ENCODE measurements around the gene ABHD12.

ABHD12 gene

DNA sequence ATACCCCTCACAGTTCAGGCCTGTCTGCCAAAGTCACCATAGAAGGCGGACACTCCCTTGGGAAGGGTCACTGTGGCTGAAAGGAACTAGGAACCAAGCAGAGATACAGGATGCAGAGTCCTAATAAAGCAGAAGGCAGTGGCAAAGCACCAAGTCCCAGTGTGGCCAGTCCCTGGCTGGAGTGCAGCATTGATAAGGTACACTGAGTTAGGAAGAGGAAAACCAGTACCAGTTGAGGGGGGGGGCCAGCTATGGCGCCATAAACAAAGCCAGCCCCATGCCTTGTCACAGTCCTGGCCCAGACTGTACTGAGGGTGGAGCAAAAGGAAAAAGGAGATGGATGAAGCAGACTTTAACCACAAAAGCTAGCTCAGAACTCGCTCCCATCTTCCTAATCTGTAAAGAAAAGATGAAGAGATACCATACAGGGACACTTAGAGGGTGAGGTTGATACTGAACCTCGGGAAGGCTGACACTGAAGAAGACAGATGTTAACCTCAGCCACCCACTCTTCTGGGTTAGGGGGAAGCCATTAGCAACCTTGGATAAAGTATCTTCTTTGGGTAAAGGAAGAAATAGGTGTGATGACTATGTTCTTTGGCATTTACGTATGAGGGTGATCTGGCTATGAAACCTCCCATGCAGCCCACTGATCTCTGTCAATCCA, 7.8 kb downstream of the ABHD12 start:
- no peak for DNase-seq (ENCODE audit: low read depth, low spot score)

DNA sequence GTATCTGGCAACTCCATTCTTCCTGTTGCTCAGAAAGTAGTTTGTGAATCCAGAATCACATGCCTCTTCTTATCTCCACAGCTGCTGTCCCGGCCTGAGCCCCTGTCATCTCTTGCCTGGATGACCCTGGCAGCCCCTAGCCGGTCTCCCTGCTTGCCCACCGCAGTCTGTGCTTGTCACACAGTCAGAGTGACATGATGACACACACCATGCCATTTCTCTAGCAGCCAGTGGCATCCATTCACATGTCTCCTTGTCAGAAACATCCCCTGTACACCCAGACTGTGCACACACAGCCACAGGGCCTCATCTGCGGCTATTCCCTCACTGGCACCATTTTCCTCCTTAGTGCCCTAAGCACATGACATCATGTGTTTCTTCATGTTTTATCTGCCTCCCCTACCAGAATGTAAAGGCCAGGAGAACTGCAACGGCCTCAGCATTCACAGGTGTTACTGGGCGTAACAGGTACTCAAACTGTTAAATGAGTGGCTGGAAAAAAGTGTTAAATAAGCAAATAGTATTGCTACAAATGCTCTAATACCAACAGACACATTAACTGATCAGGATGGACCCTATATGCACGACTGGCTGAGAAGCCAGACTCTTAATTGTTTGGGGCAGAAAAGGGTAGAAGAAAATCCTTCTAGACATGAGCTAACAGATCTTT, 9.6 kb downstream of the ABHD12 start:
- DNase-seq (ENCODE audit: low read depth, low spot score), result no peak

DNA sequence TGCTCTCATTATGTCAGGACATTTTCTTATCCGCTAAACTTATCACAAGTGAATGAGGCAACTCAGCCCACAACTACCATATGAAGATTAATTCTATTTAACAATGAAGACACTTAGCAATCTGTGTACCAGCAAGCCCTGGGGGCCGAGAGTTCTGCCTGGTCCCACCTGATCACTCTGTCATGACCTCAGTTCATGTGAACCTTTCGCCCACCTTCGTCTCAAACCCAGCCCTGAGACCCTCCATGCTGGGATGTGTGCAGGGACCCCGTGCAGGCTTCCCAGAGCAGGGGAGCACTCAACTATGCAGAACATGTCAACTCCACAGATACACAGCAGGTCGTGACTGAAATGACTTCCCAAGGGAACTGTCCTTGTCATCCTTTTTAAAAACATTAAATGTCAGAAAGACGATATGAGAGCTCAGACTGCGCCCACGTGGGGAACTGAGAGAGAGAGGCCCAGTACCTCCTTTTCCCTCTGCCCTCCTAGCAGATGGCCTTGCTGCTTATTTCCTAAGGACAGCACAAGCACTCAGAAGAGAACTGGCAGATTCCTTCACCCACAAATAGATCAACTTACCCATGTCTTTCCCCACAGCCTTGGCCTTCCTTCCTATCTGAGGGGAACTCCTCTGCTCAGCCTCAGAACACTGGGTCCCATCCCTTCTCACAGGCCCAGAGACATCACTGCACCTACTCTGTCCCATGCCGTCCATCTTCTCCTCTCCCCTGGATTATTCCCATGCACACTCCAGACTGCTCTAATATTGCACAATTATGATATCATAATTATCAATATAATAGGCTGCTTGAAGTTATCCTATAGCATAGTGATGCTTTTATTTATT, 11.5 kb downstream of the ABHD12 start:
- DNase-seq (ENCODE audit: low read depth, low spot score), result no peak

DNA sequence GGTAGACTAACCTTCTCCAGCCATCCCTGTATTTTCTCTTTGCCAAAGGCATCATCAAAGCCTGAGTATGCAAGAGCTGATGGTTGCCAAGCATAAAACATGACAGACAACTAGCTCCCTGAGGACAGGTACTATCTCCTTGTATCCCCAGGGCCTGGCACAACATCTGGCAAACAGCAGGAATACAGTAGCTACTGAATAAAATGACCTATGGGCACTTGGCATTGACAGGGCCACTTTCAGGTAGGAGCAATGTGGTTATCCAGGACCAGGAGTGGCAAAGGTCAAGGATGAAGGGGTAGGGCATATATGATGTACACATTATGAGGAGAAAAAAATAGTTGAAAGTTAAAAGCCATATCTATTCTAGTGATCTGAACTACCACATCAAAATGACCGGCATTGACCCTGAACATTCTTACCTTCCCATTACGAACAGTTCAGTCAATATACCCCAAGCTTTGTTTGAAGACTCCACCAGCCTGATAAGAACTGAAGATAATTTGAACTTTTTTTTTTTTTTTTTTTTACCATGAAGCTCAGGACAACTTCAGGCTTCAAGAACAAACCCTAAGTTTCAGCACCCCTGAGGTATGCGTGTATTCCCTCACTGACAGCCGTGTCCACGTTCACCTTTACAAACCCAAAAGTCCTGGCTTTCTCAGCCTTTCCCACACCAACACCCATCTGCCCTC, 12.3 kb downstream of the ABHD12 start:
- no peak for DNase-seq (ENCODE audit: low read depth, low spot score)

DNA sequence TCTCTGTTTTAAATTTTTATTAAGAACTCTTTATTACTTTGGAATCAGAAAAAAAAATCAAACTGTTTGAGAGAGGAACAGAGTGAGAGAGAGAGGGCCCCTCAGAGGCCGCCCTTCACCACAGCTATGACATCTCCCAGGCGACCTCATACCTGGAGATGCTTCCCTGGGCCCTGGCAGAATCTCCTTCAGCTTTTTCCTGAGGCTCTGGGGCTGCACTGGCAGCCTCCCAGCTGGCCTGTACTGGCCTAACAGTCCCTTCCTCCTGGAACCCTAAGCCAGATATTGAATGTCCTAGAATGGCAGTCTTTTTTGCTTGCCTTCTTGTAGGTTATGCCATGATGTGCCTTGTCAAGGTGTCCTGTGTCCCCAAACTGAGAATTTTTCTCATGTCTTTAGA, 13.7 kb downstream of the ABHD12 start:
- DNase-seq (ENCODE audit: low read depth, low spot score), result no peak

DNA sequence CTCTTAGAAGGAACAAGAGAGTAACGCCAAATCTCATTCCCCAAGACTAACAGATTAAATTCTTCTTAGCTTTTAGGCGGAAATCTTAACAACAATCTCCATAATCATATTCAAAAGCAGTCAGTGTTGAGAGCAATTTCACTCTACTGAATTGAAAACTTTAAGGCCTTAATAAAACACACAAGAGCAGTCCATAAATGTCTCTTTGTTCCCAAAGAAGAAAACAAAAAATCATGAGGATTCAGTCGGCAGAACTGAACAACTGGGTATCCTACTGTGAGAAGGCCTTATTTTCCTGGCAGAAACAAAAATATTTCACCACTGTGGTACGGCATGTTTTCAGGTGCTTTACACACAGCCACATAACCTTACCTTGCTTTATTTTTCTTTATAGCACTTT, 14.4 kb downstream of the ABHD12 start:
- no peak for DNase-seq (ENCODE audit: low read depth, low spot score)

DNA sequence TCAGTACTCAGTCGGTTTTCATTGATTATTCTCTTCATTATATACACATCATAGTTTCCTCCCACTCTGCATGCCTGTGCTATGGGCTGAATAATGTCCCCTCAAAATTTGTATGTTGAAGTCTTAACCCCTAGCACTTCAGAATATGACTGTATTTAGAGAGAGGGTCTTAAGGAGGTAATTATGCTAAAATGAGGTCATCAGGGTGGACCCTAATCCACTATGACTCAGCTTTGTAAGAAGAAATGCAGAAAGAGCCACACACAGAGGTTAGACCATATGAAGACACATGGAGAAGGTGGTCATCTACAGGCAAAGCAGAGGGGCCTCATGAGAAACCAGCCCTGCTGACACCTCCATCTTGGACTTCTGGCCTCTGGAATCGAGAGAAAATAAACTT, 15.8 kb downstream of the ABHD12 start:
- DNase-seq (ENCODE audit: low read depth, low spot score), result no peak

DNA sequence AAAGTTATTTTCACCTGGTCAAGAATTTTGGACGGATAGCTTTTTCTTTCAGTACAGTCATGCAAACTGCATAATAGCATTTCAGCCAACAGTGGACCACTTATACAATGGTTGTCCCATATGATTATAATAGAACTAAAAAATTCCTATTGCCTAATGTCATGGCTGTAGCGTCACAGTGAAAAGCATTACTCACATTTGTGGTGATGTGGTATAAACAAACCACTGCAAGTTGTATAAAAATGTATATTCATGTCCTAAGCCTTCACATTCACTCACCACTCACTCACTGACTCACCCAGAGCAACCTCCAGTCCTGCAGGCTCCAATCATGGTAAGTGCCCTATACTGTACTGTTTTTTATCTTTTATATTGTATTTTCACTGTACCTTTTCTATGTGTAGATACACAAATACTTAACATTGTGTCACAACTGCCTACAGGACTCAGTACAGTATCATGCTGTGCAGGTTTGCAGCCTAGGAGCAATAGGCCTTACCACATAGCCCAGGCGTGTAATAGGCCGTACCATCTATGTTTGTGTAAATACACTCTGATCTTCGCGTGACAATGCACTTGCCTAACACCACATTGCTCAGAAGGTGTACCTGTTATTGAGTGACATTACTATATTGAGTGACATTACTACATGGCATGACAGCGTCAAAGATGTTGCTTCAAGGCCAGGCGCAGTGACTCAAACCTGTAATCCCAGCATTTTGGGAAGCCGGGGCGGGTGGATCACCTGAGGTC, 17.9 kb downstream of the ABHD12 start:
- DNase-seq (ENCODE audit: low read depth, low spot score), result no peak

DNA sequence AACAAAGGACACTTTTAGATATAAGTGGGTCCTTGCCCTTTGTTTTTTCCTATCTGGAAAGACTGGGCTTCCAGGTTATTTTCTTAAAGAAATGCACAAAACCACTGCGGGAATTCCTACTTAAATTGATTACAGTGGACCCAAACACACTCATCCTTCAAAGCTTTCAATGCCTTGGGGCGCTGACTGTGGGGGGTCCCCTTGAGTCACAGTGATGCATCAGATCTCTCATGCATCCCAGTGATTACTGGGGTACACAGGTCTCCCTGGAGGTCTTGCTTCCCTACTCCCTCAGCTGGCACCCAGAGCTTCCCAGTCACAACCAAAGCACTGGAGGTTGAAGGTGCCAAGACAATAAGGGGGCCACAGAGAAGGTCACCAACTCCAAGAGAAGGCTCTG, 20.7 kb downstream of the ABHD12 start:
- no peak for DNase-seq (ENCODE audit: low read depth, low spot score)

DNA sequence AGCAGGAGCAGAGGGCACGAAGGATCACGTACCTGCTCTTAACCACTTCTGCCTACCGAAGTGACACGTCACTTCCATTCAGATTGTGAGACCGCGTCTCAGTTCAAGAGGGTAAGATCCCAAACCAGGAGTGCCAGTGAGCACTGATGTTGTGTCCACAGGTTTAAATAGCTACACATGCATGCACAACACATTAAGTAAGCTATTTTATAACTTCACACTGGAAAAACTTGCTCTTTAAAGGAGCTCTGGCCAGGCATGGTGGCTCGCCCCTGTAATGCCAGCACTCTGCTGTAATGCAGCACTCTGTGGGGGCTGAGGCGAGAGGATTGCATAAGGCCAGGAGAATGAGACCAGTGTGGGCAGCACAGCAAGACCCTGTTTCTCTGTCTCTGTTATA, 21.1 kb downstream of the ABHD12 start:
- no peak for DNase-seq (ENCODE audit: low read depth, low spot score)

DNA sequence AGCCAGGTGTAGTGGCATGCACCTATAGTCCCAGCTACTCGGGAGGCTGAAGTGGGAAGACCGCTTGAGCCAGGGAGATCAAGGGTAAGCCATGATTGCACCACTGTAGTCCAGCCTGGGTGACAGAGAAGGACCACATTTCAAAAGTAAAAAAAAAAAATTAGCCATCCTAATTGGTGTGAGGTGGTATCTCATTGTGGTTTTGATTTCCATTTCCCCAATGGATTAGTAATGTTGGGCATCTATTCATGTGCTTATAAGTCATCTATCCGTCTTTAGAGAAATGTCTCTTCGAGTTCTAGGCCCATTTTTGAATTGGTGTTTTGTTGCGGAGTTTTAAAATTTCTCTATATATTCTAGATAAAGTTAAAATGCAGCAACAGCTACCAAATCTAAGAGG, 21.7 kb downstream of the ABHD12 start:
- no peak for DNase-seq (ENCODE audit: low read depth, low spot score)

DNA sequence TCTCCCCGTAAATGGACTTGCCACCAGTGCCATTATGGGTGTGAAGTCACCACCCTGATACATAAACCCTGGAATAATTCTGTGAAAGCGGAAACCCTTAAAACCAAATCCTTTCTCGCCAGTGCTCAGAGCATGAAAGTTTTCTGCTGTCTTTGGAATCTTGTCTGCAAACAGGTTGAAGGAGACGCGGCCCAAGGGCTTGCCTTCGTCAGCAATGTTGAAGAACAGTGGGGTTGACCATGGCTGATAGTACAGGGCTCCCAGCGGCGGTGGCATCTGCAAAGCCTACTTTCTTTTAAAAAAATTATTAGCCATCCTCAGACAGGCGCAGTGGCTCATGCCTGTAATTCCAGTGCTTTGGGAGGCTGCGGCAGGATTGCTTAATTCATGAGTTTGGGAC, 22.1 kb downstream of the ABHD12 start:
- no peak for DNase-seq (ENCODE audit: low read depth, low spot score)

DNA sequence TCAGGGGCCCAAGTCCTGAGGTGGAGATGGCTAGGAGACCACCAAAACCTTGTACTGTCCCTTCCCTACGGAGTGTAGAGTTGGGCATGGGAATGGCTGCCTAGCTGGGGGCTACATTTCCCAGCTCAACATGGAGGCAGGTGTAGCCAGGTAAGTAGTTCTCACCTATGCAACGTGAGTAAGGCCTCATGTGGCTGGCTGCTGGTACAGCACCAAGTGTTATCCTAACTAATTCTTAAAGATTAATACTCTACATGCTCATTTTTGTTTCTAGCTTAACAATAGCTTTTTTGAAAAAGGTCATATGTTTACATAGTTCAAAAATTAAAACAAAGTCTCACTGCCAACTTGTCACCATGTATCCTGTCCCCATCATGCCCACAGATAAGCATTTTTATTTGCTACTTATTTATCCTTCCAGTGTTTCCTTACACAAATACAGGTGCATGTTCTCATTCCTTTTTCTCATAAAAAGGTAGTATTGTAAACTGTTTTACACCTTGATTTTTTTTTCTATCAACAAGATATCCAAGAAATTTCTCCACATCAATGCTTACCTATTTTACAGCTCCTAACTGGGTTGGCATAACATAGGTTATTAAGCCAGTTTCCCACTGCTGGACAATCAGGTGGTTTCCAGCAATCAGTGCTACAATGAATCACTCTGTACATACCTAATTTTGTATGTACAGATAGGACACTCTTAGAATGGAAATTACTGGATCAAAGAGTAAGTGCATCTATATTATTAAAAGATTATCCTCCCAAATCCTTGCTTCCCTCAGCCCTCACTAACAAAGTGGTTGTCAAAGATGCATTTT, 25.5 kb downstream of the ABHD12 start:
- DNase-seq (ENCODE audit: low read depth, low spot score), result no peak

DNA sequence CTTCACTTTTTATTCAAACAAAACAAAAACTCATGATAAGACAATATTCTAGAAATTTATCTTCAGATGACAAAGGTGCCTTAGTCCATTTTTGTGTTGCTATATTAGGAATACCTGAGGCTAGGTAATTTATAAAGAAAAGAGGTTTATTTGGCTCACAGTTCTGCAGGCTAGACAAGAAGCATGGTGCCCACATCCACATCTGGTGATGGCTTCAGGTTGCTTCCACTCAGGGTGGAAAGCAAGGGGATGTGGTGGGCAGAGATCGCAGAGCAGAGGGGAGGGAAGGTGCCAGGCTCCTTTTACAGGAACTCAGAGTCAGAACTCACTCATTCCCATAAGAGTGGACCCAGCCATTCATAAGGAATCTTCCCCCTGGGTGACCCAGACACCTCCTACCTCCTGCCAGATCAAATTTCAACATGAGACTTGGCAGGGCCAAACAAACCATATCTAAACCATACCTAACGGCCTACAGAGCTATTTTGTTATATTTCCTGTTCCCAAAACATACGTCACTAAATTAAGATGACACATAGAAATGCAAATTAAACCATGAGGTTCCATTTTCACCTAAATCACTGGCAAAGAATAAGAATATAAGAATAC, 26.4 kb downstream of the ABHD12 start:
- DNase-seq (ENCODE audit: low read depth, low spot score), result no peak

DNA sequence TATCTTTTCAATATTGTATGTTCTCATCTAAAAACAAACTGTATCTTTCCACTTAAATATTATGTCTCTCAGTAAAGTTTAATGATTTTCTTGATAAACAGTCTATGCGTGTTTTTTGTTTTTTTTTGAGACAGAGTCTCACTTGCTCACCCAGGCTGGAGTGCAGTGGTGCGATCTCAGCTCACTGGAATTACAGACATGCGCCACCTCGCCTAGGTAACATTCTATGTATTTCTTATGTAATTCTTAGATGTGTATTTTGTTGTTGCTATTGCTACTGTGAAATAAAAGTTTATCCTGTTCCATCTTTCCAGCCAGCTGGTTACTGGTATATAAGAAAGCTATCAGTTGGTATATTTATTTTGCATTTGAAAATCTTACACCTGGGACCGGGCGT, 29.4 kb downstream of the ABHD12 start:
- no peak for DNase-seq (ENCODE audit: low read depth, low spot score)

DNA sequence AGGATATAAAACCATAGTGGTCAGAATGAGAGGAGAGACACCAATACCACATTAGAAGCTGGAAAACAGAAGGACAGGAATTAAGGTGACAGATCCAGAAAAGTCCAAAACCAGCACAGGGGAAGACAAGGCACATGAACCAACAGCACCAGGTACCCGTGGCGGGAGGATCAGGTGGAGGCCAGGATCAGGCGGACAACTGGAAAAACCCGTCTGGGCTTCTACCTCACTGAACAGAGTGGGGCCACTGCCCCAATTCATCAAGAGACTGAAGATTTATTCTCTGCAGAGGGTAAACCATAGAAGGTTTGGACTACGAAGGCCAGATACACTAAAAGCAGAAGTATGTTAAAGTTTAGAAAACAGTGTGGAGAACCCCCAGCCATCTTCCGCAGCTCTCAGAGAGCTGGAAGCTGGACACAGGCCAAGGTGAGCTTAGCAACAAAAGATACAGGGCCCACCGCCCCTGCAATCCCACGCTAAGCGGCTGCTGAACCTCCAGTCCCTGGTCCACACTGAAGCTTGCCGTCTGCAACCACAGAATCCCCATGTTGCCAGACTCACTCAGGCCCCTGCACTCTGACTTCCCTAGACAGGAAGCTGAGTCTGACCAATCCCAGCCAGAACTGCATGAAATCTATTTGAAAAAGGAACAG, 29.9 kb downstream of the ABHD12 start:
- DNase-seq (ENCODE audit: low read depth, low spot score), result peak; percentile 53

DNA sequence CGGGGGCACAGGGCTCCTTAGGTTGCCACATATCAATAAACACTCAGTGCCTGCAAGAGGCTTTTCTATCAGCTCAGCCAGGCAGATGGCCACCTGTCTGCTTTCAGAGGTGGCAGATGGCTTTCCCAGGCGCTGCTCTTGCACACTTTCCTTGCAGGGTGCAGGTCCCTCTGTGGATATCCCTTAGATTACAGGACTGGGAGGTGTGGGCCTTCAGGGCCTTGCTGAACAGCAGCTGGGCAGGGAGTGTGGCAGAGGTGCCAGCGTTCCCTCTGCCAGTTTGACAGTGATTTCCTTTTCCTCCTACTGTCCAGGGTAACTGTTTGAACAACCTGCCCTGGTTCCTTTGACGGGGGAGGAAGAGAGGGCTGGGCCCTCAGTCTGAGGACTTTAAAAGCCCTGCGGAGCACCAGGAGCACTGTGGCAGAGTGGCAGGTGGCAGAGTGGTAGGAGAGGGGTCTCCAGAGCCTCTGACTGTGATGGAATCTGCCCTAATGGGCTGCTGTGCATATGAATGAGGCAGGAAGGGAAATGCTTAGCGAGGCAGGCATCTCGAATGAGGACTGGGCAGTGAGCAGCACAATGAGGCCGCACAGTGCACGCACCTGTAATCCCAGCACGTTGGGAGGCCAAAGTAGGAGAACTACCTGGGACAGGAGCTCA, 34.2 kb downstream of the ABHD12 start:
- no peak for DNase-seq (ENCODE audit: low read depth, low spot score)

DNA sequence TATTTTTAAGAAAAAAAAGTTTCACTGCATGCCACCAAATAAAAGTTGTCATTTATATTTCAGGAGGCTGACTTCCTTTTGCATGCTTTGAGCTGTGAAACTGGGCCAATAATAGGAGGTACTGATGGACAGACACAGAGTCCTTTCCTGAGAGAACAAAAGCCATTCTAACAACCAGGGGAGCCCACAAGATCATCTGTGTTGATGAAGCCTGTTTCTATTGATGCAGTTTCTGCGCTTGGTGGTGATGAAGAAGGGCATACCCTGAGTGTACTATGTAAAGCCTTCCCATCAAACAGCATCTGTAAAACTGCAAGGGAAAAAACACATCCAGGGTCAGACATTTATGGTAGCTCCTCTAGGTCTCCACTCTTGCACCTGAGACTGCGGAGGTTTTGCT, 34.8 kb downstream of the ABHD12 start:
- DNase-seq (ENCODE audit: low read depth, low spot score), result no peak

DNA sequence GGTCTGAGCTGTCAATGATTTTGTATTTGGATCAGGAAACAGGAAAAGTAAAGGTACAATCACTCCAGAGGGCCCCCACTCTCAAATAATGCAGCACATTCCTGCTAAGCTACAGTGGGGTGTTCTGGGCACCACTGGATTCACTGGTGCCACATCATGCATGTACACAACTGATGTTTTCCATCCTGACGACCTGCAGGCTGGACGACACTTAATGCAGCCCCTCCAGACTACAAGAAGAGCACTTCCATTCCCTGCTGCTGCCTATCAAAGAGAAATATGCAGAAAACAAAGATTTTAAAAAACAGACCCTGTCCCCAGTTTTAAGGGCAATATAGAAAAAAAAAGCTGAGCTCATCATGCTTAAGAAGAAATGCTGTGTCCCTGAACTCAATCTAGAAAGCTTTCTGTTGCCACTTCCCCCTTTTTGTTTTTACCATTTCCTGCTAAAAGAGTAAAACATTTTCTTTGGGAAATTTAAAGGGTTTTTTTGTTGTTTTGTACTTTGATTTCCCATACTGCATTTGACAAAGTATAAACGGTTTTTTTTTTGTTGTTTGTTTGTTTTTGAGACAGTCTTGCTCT, 35.5 kb downstream of the ABHD12 start:
- no peak for DNase-seq (ENCODE audit: low read depth, low spot score)
